WTC11 (cell line): ENCODE results near the gene AGBL4.

ENCODE experiments used
- CREM ChIP-seq: sonication (generic); formaldehyde crosslinking; IDR thresholded peaks from 2 replicates; pipeline ENCODE4 v1.8.1; 2022; ENCODE audit warnings: mild to moderate bottlenecking, missing genetic modification reagents, moderate library complexity
- IRF2 ChIP-seq: sonication (generic); formaldehyde crosslinking; IDR thresholded peaks from 2 replicates; pipeline ENCODE4 v1.8.0; 2022; ENCODE audit warnings: low read depth, missing genetic modification reagents, borderline replicate concordance
- JAZF1 ChIP-seq: fragments of 250-450 bp; sonication (Bioruptor Pico); IDR thresholded peaks from 2 replicates; pipeline ENCODE4 v1.9.0; 2021; ENCODE audit warnings: moderate library complexity, mild to moderate bottlenecking, inconsistent platforms
- MXD4 ChIP-seq: fragments of 250-450 bp; sonication (Bioruptor Pico); IDR thresholded peaks from 2 replicates; pipeline ENCODE4 v1.8.0; 2021; ENCODE audit warnings: mild to moderate bottlenecking, moderate library complexity, borderline replicate concordance
- NFE2L1 ChIP-seq: sonication (generic); formaldehyde crosslinking; IDR thresholded peaks from 2 replicates; pipeline ENCODE4 v1.8.1; 2023; ENCODE audit warnings: missing genetic modification reagents
- NR1H2 ChIP-seq: sonication (generic); formaldehyde crosslinking; IDR thresholded peaks from 2 replicates; pipeline ENCODE4 v1.9.0; 2021; ENCODE audit warnings: mild to moderate bottlenecking, moderate library complexity, missing genetic modification reagents
- NR2C2 ChIP-seq: sonication (generic); formaldehyde crosslinking; IDR thresholded peaks from 2 replicates; pipeline ENCODE4 v1.8.0; 2022; ENCODE audit warnings: mild to moderate bottlenecking, missing genetic modification reagents
- TF ChIP-seq, protein P1 (sequence below): fragments of 200-600 bp; IDR thresholded peaks from 2 replicates; pipeline ENCODE4 v1.8.0; 2022; ENCODE audit warnings: antibody characterized with exemption
- TF ChIP-seq, protein P2 (sequence below): sonication (generic); formaldehyde crosslinking; IDR thresholded peaks from 2 replicates; pipeline ENCODE4 v1.8.1; 2023; ENCODE audit warnings: mild to moderate bottlenecking, missing genetic modification reagents, moderate library complexity
- TF ChIP-seq, protein P3 (sequence below): sonication (generic); formaldehyde crosslinking; IDR thresholded peaks from 2 replicates; pipeline ENCODE4 v1.8.1; 2023; ENCODE audit warnings: mild to moderate bottlenecking, missing genetic modification reagents, moderate library complexity

DNA sequence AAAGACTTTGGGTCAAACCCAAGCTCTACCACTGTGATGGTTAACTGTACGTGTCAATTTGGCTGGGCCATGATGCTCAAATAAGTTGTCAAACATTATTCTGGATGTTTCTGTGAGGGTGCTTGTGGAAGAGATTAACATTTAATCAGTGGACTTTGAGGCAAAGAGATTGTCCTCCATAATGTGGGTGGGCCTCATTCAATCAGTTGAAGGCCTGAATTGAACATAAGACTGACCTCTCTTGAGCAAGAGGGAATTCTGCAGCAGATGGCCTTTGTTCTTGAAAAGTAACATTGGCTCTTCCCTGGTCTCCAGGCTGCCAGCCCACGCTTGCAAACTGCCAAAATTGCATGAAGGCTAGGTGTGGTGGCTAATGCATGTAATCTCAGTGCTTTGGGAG, 1457.3 kb downstream of the AGBL4 start:
- TF ChIP-seq, protein P1, sequence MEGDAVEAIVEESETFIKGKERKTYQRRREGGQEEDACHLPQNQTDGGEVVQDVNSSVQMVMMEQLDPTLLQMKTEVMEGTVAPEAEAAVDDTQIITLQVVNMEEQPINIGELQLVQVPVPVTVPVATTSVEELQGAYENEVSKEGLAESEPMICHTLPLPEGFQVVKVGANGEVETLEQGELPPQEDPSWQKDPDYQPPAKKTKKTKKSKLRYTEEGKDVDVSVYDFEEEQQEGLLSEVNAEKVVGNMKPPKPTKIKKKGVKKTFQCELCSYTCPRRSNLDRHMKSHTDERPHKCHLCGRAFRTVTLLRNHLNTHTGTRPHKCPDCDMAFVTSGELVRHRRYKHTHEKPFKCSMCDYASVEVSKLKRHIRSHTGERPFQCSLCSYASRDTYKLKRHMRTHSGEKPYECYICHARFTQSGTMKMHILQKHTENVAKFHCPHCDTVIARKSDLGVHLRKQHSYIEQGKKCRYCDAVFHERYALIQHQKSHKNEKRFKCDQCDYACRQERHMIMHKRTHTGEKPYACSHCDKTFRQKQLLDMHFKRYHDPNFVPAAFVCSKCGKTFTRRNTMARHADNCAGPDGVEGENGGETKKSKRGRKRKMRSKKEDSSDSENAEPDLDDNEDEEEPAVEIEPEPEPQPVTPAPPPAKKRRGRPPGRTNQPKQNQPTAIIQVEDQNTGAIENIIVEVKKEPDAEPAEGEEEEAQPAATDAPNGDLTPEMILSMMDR: no peak
- TF ChIP-seq NR1H2 (CRISPR knock-in tag): no peak
- TF ChIP-seq NR2C2: no peak
- TF ChIP-seq, protein P2, sequence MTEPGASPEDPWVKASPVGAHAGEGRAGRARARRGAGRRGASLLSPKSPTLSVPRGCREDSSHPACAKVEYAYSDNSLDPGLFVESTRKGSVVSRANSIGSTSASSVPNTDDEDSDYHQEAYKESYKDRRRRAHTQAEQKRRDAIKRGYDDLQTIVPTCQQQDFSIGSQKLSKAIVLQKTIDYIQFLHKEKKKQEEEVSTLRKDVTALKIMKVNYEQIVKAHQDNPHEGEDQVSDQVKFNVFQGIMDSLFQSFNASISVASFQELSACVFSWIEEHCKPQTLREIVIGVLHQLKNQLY (CRISPR knock-in tag): no peak
- TF ChIP-seq JAZF1 (CRISPR knock-in tag): no peak
- TF ChIP-seq, protein P3, sequence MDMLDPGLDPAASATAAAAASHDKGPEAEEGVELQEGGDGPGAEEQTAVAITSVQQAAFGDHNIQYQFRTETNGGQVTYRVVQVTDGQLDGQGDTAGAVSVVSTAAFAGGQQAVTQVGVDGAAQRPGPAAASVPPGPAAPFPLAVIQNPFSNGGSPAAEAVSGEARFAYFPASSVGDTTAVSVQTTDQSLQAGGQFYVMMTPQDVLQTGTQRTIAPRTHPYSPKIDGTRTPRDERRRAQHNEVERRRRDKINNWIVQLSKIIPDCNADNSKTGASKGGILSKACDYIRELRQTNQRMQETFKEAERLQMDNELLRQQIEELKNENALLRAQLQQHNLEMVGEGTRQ (CRISPR knock-in tag): no peak
- no peak for TF ChIP-seq MXD4 (CRISPR knock-in tag)
- no peak for TF ChIP-seq NFE2L1
- TF ChIP-seq IRF2 (CRISPR knock-in tag): no peak
- TF ChIP-seq CREM (CRISPR knock-in tag): no peak
